Testis (tissue), 5 donors: Measurements from ENCODE around the gene GOLM1. TPM values are rescaled to one million over a fixed set of nuclear protein-coding genes. Genes with fewer than 3 reads are reported as not detected.
A peak's percentile ranks its signal among the peaks of the same experiment; 100 is the strongest.
"Not testable (repeated sequence)": the region's sequence is repeated elsewhere in the genome, so short reads cannot be mapped to it uniquely, and the experiment has no call there.

Source experiments
- DNase-seq: peaks from one replicate; pipeline ENCODE4 v3.0.0-alpha.2; 2019
- H3K27ac ChIP-seq, 2 donors: fragments of 200-600 bp; sonication (generic); one replicate each; pipeline ENCODE4 v1.5.1; 2019
- H3K27me3 ChIP-seq: fragments of 200-600 bp; sonication (generic); one replicate; pipeline ENCODE4 v1.5.1; 2019
- H3K36me3 ChIP-seq: fragments of 200-600 bp; sonication (generic); one replicate; pipeline ENCODE4 v1.5.1; 2017; ENCODE audit warnings: low read depth; ENCODE audit errors: missing control alignments
- H3K4me1 ChIP-seq: fragments of 200-600 bp; sonication (generic); one replicate; pipeline ENCODE4 v1.5.1; 2019
- H3K4me3 ChIP-seq, 2 donors: fragments of 200-600 bp; sonication (generic); one replicate each; pipeline ENCODE4 v1.5.1; 2017 to 2019
- H3K9me3 ChIP-seq: fragments of 200-600 bp; sonication (generic); one replicate; pipeline ENCODE4 v1.5.1; 2017
- CTCF ChIP-seq, 3 experiments: fragments of 450-650 bp in 2 of 3; fragments of 200-600 bp in 1 of 3; sonication (generic) in 1 of 3; IDR thresholded peaks; one replicate each; pipeline ENCODE4 v1.5.1; 2016 to 2019; ENCODE audit warnings: antibody characterized with exemption in 3 of 3, mild to moderate bottlenecking in 2 of 3, moderate library complexity in 1 of 3
- POLR2A ChIP-seq: fragments of 450-650 bp; IDR thresholded peaks from one replicate; pipeline ENCODE4 v1.6.1; 2017; ENCODE audit warnings: antibody characterized with exemption, mild to moderate bottlenecking, moderate library complexity
- WGBS, 2 donors: methylation state at CpG; one replicate each; pipeline ENCODE4 v1.1.5; 2018; 5-methylcytosine and 5-hydroxymethylcytosine counted together
- intact Hi-C: fragments of 100-400 bp; cut with DNase I; formaldehyde crosslinking; loops from one replicate; pipeline ENCODE4 v1.15.1; 2023; ENCODE audit warnings: low total_unique reads
- long read RNA-seq, 2 donors: transcript quantifications; one replicate each; lab custom pipeline, GENCODE V29; 2026
- polyA plus RNA-seq: library from polyadenylated mRNA; stranded (reverse); fragments of 350-450 nt; fragmentation: Illumina TruSeq; extraction: RNeasy Lipid Tissue Mini Kit (QIAGEN cat#74804); gene quantifications from one replicate; pipeline ENCODE4 v1.2.3, GENCODE V29; 2014; ENCODE audit warnings: low read depth, low replicate concordance; ENCODE audit not compliant: insufficient read depth
- total RNA-seq, 2 donors: library from RNA; depleted of rRNA; stranded (reverse); fragments of >200 nt; gene quantifications; one replicate each; pipeline ENCODE4 v1.2.3, GENCODE V29; 2016

GOLM1 gene
- 10 to 100 TPM; 28.3 to 29.3 TPM for total RNA-seq
- polyA plus RNA-seq: 37.0 TPM
- long read RNA-seq, donor 1, transcript GOLM1-203 (10 exons, 3,046 nt): major isoform, 27 of 39 reads
- long read RNA-seq, donor 1, transcript GOLM1-202 (10 exons, 3,022 nt): minor isoform, 6 of 39 reads
- long read RNA-seq, donor 1, partial matches to known transcripts: 6 of 39 reads
- long read RNA-seq, donor 1, other reads (novel, unspliced or antisense): 0 of 39 reads
- long read RNA-seq, donor 2, transcript GOLM1-203 (10 exons, 3,046 nt): major isoform, 20 of 22 reads
- long read RNA-seq, donor 2, partial matches to known transcripts: 0 of 22 reads
- long read RNA-seq, donor 2, other reads (novel, unspliced or antisense): 0 of 22 reads

GRCh38 chr9:86098824-86099700, at the start of gene GOLM1:
GOLM1 (minus strand) TSS chr9:86099558; CDS start chr9:86079320, 20,238 bp downstream.
- Histone ChIP-seq H3K4me3 (peak within 1 kb of the TSS; percentile 71 to 76), H3K27me3 (no peaks in the 10 kb centered on the region), H3K9me3 (no peaks in the 10 kb centered on the region), H3K27ac (peak within 1 kb of the TSS; percentile 59 to 87), H3K4me1 (no peaks in the 10 kb centered on the region), H3K36me3 (no peaks in the 10 kb centered on the region)
- TF ChIP-seq POLR2A (no peak), CTCF (IDR thresholded peaks at IDR 0.05) (no peak)
- peak; percentile 42 for DNase-seq
- intact Hi-C loops: no loop called here
- WGBS, 2 donors: 1% methylated on average over 19 to 85 of the region's 125 CpGs

GRCh38 chr9:86146671-86147070, 47.3 kb upstream of the GOLM1 start:
- H3K4me1 ChIP-seq, intact Hi-C loops, H3K9me3 ChIP-seq, H3K36me3 ChIP-seq, H3K4me3 ChIP-seq, DNase-seq, H3K27ac ChIP-seq, H3K27me3 ChIP-seq: not testable (repeated sequence)
- WGBS, 2 donors: 95 to 97% methylated on average over 4 of the region's 4 CpGs

- H3K27me3 ChIP-seq, H3K9me3 ChIP-seq, H3K4me1 ChIP-seq, H3K4me3 ChIP-seq, H3K27ac ChIP-seq, H3K36me3 ChIP-seq, DNase-seq, intact Hi-C loops: not testable (repeated sequence)
- 75 to 94% methylated on average over 1 of the region's 1 CpG for WGBS, 2 donors
These were observed 46.6 kb upstream of the GOLM1 start for GRCh38 chr9:86145960-86146359.

- Histone ChIP-seq H3K4me1 (no peaks in the 10 kb centered on the region), H3K27ac (no peak overlapping the region), H3K27me3 (no peaks in the 10 kb centered on the region), H3K9me3 (no peaks in the 10 kb centered on the region), H3K4me3 (no peak overlapping the region), H3K36me3 (no peaks in the 10 kb centered on the region)
- intact Hi-C loops: no loop called here
- WGBS, 2 donors: 74 to 90% methylated on average over 2 of the region's 2 CpGs
- TF ChIP-seq POLR2A (no peak), CTCF (IDR thresholded peaks at IDR 0.05) (no peak)
- no peak for DNase-seq
These were observed 43.6 kb upstream of the GOLM1 start for GRCh38 chr9:86142973-86143372.

GRCh38 chr9:86141843-86142242, 42.5 kb upstream of the GOLM1 start:
- Histone ChIP-seq H3K36me3 (no peaks in the 10 kb centered on the region), H3K27me3 (no peaks in the 10 kb centered on the region), H3K4me1 (no peaks in the 10 kb centered on the region), H3K4me3 (no peak overlapping the region), H3K27ac (no peak overlapping the region), H3K9me3 (no peaks in the 10 kb centered on the region)
- TF ChIP-seq POLR2A (no peak), CTCF (IDR thresholded peaks at IDR 0.05) (no peak)
- 61 to 75% methylated on average over 3 of the region's 3 CpGs for WGBS, 2 donors
- intact Hi-C loops: no loop called here
- DNase-seq: no peak
